Neural progenitor cell (in vitro differentiated cells): ENCODE results near the gene RHBDF1.

Experiments
- CTCF ChIP-seq: fragments of 200-600 bp; sonication (generic); IDR thresholded peaks from 2 replicates; pipeline ENCODE4 v1.5.1; 2017; ENCODE audit warnings: antibody characterized with exemption, mild to moderate bottlenecking
- EZH2 ChIP-seq: fragments of 200-600 bp; sonication (generic); IDR thresholded peaks from 2 replicates; pipeline ENCODE4 v1.6.1; 2017; ENCODE audit warnings: antibody characterized with exemption, mild to moderate bottlenecking, moderate library complexity
- EZH2phosphoT487 ChIP-seq: fragments of 200-600 bp; sonication (generic); IDR thresholded peaks from 2 replicates; pipeline ENCODE4 v1.6.1; 2017; ENCODE audit warnings: antibody characterized with exemption

- TF ChIP-seq CTCF, result peak; percentile 95
- TF ChIP-seq EZH2phosphoT487, result no peak
- TF ChIP-seq EZH2, result no peak
Measured at GRCh38 chr16:96935-97381, 24.5 kb upstream of the RHBDF1 start.
